ENCODE measurements around the gene MT2A.

Gene MT2A

DNA sequence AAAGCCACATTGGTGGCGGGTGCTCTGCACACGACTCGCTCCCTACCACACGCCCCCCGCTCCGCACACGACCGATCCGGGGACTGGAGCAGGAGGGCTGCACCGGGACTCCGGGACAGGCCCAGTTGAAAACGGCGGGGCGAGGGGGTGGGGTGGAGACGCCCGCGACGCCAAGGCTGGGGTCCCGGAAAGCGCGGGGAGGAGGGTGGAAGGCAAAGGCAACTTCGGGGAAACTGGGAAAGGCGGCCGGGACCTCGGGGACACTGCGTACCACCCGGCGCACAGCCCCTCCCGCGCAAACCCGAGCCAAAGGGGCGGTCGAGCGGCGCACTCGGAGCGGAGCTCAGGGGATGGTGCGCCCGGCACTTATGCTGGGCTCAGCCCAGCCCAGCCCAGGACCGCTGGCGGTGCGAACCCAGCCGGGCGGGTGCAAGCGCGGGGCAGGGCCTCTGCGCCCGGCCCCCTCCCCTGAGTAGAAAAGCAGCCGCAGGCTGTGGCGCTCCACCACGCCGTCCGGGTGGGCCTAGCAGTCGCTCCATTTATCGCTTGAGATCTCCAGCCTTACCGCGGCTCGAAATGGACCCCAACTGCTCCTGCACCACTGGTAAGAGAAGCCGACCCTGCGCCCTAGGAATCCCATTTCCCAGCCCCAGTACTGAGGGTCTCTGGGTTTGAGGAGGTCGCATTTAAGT lies 23.9 kb downstream of the MT2A start, which contains the start of gene MT1M:
Gene MT1M, plus strand, starts transcription at position 504 of the 692 bp plus-strand sequence. Its CDS starts 73 bp downstream, at position 577.
- H3F3A ChIP-seq (ENCODE audit: insufficient read depth): no peaks in the 10 kb centered on the region
- no peaks in the 10 kb centered on the region for H3K9me2 ChIP-seq (replicated peaks; ENCODE audit: insufficient read depth, low read length)
- no peak within 1 kb of the TSS for H3K4me2 ChIP-seq (ENCODE audit: low read depth, low read length, poor library complexity, severe bottlenecking)
- no peaks in the 10 kb centered on the region for H3K36me3 ChIP-seq (ENCODE audit: low read length)
- TF ChIP-seq, protein P1, sequence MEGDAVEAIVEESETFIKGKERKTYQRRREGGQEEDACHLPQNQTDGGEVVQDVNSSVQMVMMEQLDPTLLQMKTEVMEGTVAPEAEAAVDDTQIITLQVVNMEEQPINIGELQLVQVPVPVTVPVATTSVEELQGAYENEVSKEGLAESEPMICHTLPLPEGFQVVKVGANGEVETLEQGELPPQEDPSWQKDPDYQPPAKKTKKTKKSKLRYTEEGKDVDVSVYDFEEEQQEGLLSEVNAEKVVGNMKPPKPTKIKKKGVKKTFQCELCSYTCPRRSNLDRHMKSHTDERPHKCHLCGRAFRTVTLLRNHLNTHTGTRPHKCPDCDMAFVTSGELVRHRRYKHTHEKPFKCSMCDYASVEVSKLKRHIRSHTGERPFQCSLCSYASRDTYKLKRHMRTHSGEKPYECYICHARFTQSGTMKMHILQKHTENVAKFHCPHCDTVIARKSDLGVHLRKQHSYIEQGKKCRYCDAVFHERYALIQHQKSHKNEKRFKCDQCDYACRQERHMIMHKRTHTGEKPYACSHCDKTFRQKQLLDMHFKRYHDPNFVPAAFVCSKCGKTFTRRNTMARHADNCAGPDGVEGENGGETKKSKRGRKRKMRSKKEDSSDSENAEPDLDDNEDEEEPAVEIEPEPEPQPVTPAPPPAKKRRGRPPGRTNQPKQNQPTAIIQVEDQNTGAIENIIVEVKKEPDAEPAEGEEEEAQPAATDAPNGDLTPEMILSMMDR (IDR thresholded peaks at IDR 0.05; ENCODE audit: insufficient read depth, low read length, poor library complexity, severe bottlenecking): no peak
- TF ChIP-seq EZH2phosphoT487 (conservative IDR thresholded peaks at IDR 0.05; ENCODE audit: low read length): no peak
- H4K20me1 ChIP-seq (ENCODE audit: low read depth, low read length): no peaks in the 10 kb centered on the region
- H3K9ac ChIP-seq (ENCODE audit: low read length): no peak within 1 kb of the TSS
- no peak within 1 kb of the TSS for H3K27ac ChIP-seq (ENCODE audit: low read depth, low read length)
- H3K27me3 ChIP-seq (ENCODE audit: low read length): no peaks in the 10 kb centered on the region
- no peak within 1 kb of the TSS for H3K4me3 ChIP-seq (ENCODE audit: insufficient read depth, low read length, poor library complexity, severe bottlenecking)
- H2AFZ ChIP-seq (ENCODE audit: low read depth, low read length, severe bottlenecking): no peak within 1 kb of the TSS
- H3K79me2 ChIP-seq (ENCODE audit: insufficient read depth, low read length): no peaks in the 10 kb centered on the region
- no peaks in the 10 kb centered on the region for H3K9me3 ChIP-seq (ENCODE audit: insufficient read depth, low read length)

DNA sequence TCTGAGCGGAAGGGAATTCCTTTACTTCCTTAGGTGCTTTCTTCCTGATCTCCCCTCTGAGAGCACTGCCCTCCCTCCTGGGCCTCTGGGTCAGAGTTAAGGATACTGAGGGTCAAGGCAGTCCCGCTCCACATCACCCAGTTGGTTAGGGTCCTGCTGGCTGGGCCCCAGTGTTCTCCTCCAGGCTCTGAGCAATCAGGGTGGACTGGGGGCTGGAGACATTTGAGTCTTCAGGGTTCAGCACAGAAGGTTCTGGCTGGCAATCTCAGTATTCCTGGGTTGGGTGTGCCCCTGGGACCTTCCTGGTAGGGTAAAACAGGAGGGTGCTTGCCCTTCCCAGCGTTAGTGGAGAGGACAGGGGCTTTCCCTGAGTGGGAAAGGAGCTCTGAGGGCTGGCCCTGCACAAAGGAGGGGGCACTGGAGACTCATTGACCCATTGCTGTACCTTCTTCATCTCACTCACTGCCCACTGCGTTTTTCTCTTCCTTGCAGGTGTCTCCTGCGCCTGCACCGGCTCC lies 24.5 kb downstream of the MT2A start:
- Histone ChIP-seq H3K36me3 (ENCODE audit: low read length) (no peaks in the 10 kb centered on the region), H3K9me2 (replicated peaks; ENCODE audit: insufficient read depth, low read length) (no peaks in the 10 kb centered on the region), H3K9ac (ENCODE audit: low read length) (no peak overlapping the region), H3K27me3 (ENCODE audit: low read length) (no peaks in the 10 kb centered on the region), H2AFZ (ENCODE audit: low read depth, low read length, severe bottlenecking) (no peak overlapping the region), H3K4me3 (ENCODE audit: insufficient read depth, low read length, poor library complexity, severe bottlenecking) (no peak overlapping the region), H3K9me3 (ENCODE audit: insufficient read depth, low read length) (no peaks in the 10 kb centered on the region), H3K79me2 (ENCODE audit: insufficient read depth, low read length) (no peaks in the 10 kb centered on the region), H3K27ac (ENCODE audit: low read depth, low read length) (no peak overlapping the region), H3F3A (ENCODE audit: insufficient read depth) (no peaks in the 10 kb centered on the region), H4K20me1 (ENCODE audit: low read depth, low read length) (no peaks in the 10 kb centered on the region), H3K4me2 (ENCODE audit: low read depth, low read length, poor library complexity, severe bottlenecking) (no peak overlapping the region)
- TF ChIP-seq EZH2phosphoT487 (conservative IDR thresholded peaks at IDR 0.05; ENCODE audit: low read length): no peak
- TF ChIP-seq, protein P1 (IDR thresholded peaks at IDR 0.05; ENCODE audit: insufficient read depth, low read length, poor library complexity, severe bottlenecking): no peak

DNA sequence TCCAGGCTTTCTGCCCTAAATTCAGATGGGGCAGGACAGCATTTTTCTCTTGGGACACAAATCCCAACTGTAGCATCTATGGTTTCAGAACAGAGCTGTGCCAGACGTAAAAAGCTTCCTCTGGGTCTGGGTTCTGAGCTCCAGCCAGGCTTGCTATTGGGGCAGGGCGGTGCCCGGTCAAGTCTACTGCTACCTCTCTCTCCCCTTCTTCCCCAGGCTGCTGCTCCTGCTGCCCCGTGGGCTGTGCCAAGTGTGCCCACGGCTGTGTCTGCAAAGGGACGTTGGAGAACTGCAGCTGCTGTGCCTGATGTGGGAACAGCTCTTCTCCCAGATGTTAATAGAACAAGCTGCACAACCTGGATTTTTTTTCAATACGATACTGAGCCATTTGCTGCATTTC lies 25.2 kb downstream of the MT2A start:
- TF ChIP-seq, protein P1 (IDR thresholded peaks at IDR 0.05; ENCODE audit: insufficient read depth, low read length, poor library complexity, severe bottlenecking): no peak
- TF ChIP-seq EZH2phosphoT487 (conservative IDR thresholded peaks at IDR 0.05; ENCODE audit: low read length): no peak

More for the DNA sequence above, 25.2 kb downstream of the MT2A start:
- Histone ChIP-seq H3K27ac (ENCODE audit: low read depth, low read length) (no peak overlapping the region), H2AFZ (ENCODE audit: low read depth, low read length, severe bottlenecking) (no peak overlapping the region), H3K27me3 (ENCODE audit: low read length) (no peaks in the 10 kb centered on the region), H3K4me2 (ENCODE audit: low read depth, low read length, poor library complexity, severe bottlenecking) (no peak overlapping the region), H4K20me1 (ENCODE audit: low read depth, low read length) (no peaks in the 10 kb centered on the region), H3K79me2 (ENCODE audit: insufficient read depth, low read length) (no peaks in the 10 kb centered on the region), H3K36me3 (ENCODE audit: low read length) (no peaks in the 10 kb centered on the region), H3K9me2 (replicated peaks; ENCODE audit: insufficient read depth, low read length) (no peaks in the 10 kb centered on the region), H3F3A (ENCODE audit: insufficient read depth) (no peaks in the 10 kb centered on the region), H3K9ac (ENCODE audit: low read length) (no peak overlapping the region), H3K9me3 (ENCODE audit: insufficient read depth, low read length) (no peaks in the 10 kb centered on the region), H3K4me3 (ENCODE audit: insufficient read depth, low read length, poor library complexity, severe bottlenecking) (no peak overlapping the region)

Data from SU-DHL-6 (cell line).